Activated T-cell treated with anti-CD3 and anti-CD28 coated beads for 1 hour (primary cell): Measurements from ENCODE around the gene RPRD1A.
A peak's percentile ranks its signal among the peaks of the same experiment; 100 is the strongest.
"Not testable (repeated sequence)": the region's sequence is repeated elsewhere in the genome, so short reads cannot be mapped to it uniquely, and the experiment has no call there.

ENCODE experiments used
- DNase-seq: peaks from one replicate; pipeline ENCODE4 v3.0.0-alpha.2; 2020; ENCODE audit warnings: low read depth

RPRD1A gene

DNA sequence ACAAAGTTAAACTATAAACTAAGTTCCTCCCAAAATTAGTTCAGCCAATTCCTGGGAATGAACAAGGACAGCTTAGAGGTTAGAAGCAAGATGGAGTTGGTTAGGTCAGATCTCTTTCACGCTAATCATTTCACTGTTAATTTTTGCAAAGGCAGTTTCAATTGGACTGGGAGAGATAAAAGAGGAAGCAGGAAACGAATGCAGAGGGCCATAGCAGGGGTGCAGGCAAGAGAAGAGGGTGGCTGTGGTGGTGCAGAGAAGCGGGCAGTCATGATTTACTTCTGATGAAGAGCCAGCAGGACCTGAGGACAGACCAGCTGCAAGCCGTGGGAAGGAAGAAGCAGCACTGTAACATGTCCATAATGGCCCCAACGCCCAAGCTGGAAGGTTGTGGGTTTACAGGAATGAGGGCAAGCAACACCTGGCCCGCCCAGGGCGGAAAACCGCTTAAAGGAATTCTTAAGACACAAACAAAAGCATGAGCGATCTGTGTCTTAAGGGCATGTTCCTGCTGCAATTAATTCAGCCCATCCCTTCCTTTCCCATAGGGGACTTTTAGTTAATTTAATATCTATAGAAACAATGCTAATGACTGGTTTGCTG, 99.0 kb downstream of the RPRD1A start:
- no peak for DNase-seq

DNA sequence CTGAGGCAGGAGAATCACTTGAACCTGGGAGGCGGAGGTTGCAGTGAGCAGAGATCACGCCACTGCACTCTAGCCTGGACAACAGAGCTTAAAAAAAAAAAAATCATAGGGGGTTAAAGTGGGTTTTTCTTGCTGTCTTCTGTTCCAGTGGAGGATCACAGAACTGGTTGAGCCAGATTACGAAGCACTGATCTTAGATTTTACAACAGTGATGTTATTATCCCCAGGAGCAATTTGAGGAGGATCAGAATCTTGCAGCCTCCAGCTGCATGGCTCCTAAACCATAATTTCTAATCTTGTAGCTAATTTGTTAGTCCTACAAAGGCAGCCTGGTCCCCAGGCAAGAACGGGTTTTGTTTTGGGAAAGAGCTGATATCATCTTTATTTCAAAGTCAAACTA, 99.5 kb downstream of the RPRD1A start:
- DNase-seq = not testable (repeated sequence)

GRCh38 chr18:35964319-35964718, 103.0 kb downstream of the RPRD1A start:
- DNase-seq = no peak

DNA sequence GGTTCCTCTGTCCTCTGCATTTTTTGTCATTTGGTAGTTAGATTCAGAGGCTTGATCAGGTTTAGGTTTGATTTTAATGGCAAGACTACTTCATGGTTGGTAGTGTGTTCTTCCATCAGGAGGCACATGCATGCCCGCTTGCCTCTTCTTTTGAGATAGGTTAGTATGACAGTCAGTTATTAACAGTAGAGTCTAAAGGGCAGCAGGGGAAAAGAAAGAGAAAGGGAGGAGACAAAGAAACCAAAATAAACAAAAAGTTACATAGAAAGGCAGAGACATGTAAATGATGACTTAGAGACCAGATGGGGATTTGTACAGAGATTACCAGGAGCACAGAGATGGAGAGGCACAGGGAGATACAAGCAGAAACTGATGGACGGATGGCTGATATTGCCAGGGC, 105.0 kb downstream of the RPRD1A start:
- DNase-seq = no peak

- DNase-seq = no peak
Measured at GRCh38 chr18:35956226-35956625, 111.1 kb downstream of the RPRD1A start.

DNA sequence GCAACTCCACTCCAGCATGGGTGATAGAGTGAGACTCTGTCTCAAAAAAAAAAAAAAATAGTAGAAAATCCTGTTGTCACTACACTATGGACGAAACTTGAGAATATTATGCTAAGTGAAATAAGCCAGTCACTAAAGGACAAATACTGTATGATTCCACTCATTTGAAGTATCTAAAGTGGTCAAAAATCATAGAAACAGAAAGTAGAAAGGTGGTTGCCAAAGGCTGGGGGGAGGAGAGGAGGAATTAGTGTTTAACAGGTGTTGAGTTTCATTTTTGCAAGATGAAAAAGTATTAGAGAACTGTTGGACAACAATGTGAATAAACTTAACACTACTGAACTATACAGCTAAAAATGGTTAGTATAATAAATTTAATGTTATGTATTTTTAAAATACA, 113.7 kb downstream of the RPRD1A start:
- DNase-seq = no peak

DNA sequence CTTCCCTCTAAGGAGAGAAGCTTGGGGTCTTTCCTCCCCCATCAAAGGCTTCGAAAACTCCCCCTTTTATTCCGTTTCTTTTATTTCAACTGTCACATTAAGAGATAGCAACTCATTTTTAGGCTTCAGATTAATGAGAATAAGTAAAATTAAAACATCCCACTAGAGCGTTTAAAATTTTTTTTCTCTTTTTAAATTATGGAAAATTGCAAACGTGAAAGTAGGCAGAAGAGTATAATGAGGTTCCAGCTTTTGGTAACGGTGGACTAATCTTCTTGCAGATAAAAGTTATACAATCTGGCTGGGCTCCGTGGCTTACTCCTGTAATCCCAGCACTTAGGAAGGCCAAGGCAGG, 116.8 kb downstream of the RPRD1A start:
- no peak for DNase-seq

GRCh38 chr18:35949903-35950627, 117.3 kb downstream of the RPRD1A start:
- DNase-seq = peak; percentile 41

DNA sequence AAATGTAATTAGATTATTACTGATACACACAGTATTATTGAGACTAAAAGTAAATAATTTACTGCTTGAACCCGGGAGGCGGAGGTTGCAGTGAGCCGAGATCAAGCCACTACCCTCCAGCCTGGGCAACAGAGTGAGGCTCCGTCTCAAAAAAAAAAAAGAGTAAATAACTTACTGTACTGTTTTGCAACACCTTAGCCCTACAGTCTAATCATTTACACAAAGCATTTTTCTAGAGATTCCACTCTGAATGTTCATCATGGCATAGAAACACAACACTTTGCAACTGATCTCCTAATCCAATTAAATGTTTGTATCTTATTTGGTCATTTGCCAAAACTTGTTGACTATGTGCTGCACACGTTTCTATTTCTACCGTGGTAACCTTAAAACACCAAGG, 118.3 kb downstream of the RPRD1A start:
- DNase-seq = no peak

DNA sequence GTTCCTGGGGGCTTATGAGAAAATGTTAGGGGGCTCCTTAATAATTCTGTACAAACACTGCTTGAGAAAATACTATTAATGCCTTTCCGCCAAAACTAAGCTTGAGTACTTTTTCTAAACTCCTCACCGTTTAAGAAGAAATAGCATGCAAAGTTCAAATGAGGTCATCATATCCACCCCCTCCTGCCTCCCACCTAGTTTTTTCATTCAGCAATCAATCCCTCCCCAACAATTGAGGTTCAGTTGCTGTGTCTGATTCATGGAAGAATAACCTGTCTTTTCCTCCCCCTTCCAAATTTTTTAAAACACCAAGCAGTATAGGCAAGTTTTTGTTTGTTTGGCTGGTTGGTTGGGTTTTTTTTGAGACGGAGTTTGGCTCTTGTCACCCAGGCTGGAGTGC, 119.3 kb downstream of the RPRD1A start:
- DNase-seq = no peak

DNA sequence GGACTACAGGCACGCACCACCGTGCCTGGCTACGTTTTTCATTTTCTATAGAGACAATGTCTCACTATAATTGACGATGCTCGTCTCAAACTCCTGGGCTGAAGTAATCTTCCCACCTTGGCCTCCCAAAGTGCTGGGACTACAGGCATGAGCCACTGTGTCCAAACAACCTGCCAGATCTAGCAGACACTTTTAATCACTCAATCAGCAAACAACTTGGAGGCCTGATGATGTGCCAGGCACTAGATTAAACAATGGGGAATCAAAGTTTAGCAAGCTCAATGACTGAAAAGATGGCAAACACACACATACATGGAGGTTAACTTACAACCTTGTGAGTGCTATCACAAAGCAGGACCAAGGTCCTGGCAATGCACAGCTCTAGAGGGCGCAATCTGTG, 124.7 kb downstream of the RPRD1A start:
- no peak for DNase-seq

- DNase-seq = no peak
Measured at GRCh38 chr18:35942133-35942532, 125.2 kb downstream of the RPRD1A start.

GRCh38 chr18:35941299-35941698, 126.1 kb downstream of the RPRD1A start:
- DNase-seq = no peak
